Measurements from ENCODE around the gene ALDH1L1.
A peak's percentile ranks its signal among the peaks of the same experiment; 100 is the strongest.

Gene ALDH1L1

DNA sequence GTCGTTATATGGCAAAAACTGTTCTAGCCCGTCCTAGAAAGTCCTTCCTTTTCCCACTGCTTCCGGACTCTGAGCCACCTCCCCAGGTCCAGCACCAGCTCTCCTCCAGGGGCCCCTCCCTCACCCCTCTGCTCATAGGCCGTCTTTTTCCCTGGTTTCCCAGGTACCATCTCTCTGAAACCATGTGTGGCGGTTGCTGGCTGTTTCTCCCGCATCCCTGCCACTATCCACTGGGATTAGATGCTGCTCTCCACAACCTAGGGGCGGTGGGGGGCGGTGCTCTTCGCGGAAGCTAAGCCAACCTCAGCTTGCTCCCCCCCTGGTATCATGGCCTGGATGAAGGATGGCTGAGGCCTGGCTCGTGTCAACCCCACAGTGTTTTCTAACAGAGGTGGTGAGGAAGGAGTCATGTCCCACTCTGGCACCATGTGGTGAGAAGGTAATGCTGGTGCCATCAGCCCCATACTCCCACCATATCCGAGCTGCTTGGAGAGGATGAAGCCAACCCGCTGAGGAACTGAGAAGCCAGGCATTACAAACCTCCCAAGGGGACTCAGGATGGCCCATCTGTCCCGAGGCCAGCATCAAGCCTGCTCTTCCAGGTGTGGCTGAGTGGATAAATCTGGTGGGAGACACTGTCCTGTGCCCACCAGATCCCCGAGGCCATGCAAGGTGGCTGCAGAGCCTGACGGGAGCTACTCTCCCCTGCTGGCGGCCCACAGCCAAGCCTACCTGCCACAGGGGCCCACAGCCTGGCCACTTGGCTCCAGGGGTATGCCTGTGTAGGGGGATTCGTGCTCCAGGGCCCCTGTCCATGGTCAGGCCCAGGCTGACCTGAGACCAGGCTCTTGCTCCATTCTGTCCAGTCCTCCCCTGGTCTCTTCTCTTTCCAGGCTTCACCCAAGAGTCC, 68.6 kb downstream of the ALDH1L1 start:
- FAIRE-seq: no peak

DNA sequence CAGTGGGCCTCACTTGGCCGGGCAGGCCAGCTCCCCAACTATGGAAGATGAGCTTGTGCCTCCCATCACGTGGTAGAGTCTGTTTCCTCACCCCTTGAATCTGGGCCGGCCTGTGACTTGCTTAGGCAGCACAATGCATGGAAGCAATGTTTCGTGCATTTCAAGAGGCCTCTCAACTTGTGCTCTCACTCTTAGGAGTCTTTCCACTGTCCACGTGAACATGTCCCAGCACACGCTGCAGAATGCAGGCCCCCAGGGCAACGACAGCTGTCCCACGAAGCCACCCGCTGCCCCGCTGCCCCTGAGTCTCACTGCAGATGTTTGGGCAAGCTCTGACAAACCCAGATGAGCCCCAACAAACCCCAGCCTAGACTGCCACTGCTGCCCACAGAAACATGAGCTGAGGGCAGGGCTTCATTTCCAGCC, 69.2 kb downstream of the ALDH1L1 start:
- DNase-seq (ENCODE audit: insufficient read length) (peak; percentile 6), FAIRE-seq (no peak)
- no peak for TF ChIP-seq TAF1 (IDR thresholded peaks at IDR 0.05; ENCODE audit: borderline replicate concordance, low read depth, low read length)
- no peak for TF ChIP-seq POLR2AphosphoS5 (IDR thresholded peaks at IDR 0.05; ENCODE audit: low read depth, low read length)
- no peak for TF ChIP-seq POLR2A (IDR thresholded peaks at IDR 0.05; ENCODE audit: low read depth, low read length)

More for the DNA sequence above, 68.6 kb downstream of the ALDH1L1 start:
- TF ChIP-seq POLR2A (IDR thresholded peaks at IDR 0.05; ENCODE audit: low read depth, low read length): no peak
- no peak for TF ChIP-seq POLR2AphosphoS5 (IDR thresholded peaks at IDR 0.05; ENCODE audit: low read depth, low read length)
- no peak for TF ChIP-seq TAF1 (IDR thresholded peaks at IDR 0.05; ENCODE audit: borderline replicate concordance, low read depth, low read length)
- no peak for DNase-seq (ENCODE audit: insufficient read length)

GRCh38 chr3:126110431-126111125, 69.8 kb downstream of the ALDH1L1 start:
- TF ChIP-seq POLR2A (IDR thresholded peaks at IDR 0.05; ENCODE audit: low read depth, low read length) (no peak), POLR2AphosphoS5 (IDR thresholded peaks at IDR 0.05; ENCODE audit: low read depth, low read length) (no peak), TAF1 (IDR thresholded peaks at IDR 0.05; ENCODE audit: borderline replicate concordance, low read depth, low read length) (no peak)
- FAIRE-seq: no peak
- DNase-seq (ENCODE audit: insufficient read length): peak; percentile 7

DNA sequence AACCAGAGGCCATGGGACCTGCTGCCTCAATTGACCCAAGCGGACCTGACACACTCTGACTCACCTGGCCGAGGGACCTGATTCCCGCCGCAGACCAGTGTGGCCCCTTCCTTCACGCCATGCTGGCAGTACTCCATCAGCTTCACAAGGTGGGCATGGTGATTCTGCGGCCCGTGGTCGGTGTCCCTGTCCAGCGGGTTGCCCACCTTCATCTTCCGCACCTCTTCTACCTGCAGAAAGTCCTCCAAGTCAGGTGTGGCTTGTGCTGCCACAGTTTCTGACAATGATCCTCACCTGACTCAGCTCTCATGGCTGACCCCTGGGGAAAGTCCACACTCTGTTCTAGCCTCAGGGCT, 70.5 kb downstream of the ALDH1L1 start:
- no peak for FAIRE-seq
- peak; percentile 1 for DNase-seq (ENCODE audit: insufficient read length)
- TF ChIP-seq POLR2AphosphoS5 (IDR thresholded peaks at IDR 0.05; ENCODE audit: low read depth, low read length) (no peak), TAF1 (IDR thresholded peaks at IDR 0.05; ENCODE audit: borderline replicate concordance, low read depth, low read length) (no peak), POLR2A (IDR thresholded peaks at IDR 0.05; ENCODE audit: low read depth, low read length) (no peak)

- no peak for FAIRE-seq
- TF ChIP-seq POLR2A (IDR thresholded peaks at IDR 0.05; ENCODE audit: low read depth, low read length): no peak
- TF ChIP-seq POLR2AphosphoS5 (IDR thresholded peaks at IDR 0.05; ENCODE audit: low read depth, low read length): no peak
- no peak for TF ChIP-seq TAF1 (IDR thresholded peaks at IDR 0.05; ENCODE audit: borderline replicate concordance, low read depth, low read length)
- no peak for DNase-seq (ENCODE audit: insufficient read length)
These were observed 71.1 kb downstream of the ALDH1L1 start for GRCh38 chr3:126109146-126109879.

- FAIRE-seq (no peak), DNase-seq (ENCODE audit: insufficient read length) (no peak)
- TF ChIP-seq POLR2AphosphoS5 (IDR thresholded peaks at IDR 0.05; ENCODE audit: low read depth, low read length): no peak
- TF ChIP-seq POLR2A (IDR thresholded peaks at IDR 0.05; ENCODE audit: low read depth, low read length): no peak
- no peak for TF ChIP-seq TAF1 (IDR thresholded peaks at IDR 0.05; ENCODE audit: borderline replicate concordance, low read depth, low read length)
These were observed 71.7 kb downstream of the ALDH1L1 start for GRCh38 chr3:126108676-126109050.

DNA sequence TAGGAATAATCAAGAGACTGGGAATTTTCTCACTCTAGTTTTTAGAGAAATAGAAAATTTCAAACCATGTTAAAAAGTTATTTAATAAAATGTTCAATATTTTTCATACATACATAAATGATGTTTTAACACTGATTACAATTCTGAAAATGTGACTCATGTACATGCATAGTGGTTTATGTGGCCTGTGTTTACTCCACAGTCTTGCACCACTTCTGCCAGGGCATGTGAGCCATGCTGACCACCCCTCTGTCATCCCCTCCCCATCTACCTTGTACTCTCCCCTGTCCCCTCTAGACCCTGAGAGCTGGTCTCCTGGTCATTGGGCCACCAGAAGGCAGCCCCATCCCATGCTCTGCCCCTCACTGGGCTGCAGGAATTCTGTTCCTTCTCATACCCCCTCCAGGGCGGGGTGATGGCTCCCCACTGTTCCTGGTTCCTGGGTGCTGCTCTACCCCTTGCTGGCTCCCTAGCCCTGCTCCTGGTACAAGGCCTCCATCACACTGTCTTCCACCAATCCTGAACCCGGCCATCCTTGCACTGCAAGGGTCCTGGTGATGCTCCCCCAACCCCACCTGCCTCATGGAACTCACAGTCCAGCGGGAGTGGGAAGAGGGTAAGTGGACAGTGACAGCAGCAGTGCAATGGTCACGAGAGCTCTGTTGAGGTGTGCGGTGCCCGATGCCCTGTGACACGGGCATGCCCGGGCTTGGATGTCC, 72.3 kb downstream of the ALDH1L1 start:
- DNase-seq (ENCODE audit: insufficient read length): no peak
- TF ChIP-seq POLR2A (IDR thresholded peaks at IDR 0.05; ENCODE audit: low read depth, low read length) (no peak), POLR2AphosphoS5 (IDR thresholded peaks at IDR 0.05; ENCODE audit: low read depth, low read length) (no peak), TAF1 (IDR thresholded peaks at IDR 0.05; ENCODE audit: borderline replicate concordance, low read depth, low read length) (no peak)
- no peak for FAIRE-seq

DNA sequence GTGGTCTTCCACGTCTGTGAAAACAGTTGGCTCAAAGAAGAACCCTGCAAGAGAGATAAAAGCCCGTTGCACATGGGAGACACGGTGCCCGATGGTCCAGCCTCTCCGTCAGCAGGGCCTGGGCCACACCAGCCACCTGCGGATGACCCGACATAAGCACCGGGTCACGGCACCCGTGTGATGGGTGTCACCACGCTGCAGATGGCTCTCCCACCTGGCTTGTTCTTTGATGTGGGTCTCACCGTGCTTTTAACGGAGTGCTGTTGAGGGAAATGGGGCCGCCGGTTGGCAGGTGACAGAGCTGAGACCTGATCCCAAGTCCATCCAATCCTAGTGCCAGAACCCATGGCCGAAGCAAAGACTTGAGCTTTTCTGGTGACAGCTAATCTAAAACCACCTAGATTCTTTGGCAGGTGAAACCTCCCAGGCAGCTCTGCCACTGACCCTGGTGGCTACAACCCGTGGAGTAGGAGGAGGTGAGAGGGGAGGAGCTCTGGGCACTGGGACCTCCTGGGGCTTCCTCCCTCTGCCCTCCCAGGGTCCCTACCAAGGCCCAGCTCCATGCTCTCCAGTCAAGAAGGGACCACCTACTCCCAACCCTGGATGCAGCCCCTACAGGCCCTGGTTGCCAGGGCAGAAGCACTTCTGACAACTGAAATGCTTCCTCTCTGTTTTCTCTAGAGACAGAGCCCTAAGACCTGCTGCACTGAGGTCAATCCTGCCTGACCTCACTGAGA, 73.0 kb downstream of the ALDH1L1 start:
- FAIRE-seq (no peak), DNase-seq (ENCODE audit: insufficient read length) (peak; percentile 10)
- TF ChIP-seq POLR2AphosphoS5 (IDR thresholded peaks at IDR 0.05; ENCODE audit: low read depth, low read length) (no peak), POLR2A (IDR thresholded peaks at IDR 0.05; ENCODE audit: low read depth, low read length) (no peak), TAF1 (IDR thresholded peaks at IDR 0.05; ENCODE audit: borderline replicate concordance, low read depth, low read length) (no peak)

DNA sequence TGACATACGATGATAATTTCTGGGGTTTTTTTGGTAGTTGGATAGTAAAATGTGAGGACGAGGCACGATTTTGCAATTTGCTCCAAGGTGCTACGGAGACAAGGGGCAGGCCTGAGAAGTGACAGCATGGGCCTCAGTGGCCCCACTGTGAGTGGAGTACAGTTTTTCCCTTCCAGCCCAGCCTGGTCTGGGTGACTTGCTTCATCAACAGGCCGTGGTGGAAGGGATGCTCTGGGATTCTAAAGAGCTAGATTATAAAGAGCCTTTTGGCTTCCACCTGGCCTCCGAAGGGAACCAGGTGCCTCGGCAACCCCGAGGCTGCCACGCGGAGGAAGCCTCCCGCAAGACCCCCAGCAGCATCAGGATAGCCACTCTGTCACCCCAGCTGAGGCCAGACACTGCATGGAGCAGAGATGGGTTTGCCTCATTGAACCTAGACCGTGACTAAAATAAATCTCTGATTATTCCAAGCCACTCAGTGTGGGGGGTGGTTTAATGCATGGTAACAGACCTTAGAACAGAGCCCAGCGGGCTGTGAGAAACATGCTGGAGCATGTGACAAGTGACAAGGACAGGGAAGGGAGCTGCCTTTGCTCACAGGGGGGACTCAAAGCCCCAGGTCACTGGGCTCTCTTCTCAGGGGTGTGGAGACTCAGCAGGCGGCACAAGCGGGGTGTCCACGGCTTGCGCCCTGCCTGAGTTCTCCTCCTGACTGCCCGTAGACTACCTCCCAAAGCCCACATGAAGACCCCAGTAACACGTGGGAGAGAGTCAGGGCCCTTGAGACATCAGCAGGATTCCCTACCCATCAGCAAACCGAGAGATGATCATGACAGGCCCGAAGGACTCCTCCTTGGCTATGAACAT, 73.8 kb downstream of the ALDH1L1 start:
- DNase-seq (ENCODE audit: insufficient read length) (no peak), FAIRE-seq (no peak)
- TF ChIP-seq TAF1 (IDR thresholded peaks at IDR 0.05; ENCODE audit: borderline replicate concordance, low read depth, low read length): no peak
- no peak for TF ChIP-seq POLR2AphosphoS5 (IDR thresholded peaks at IDR 0.05; ENCODE audit: low read depth, low read length)
- TF ChIP-seq POLR2A (IDR thresholded peaks at IDR 0.05; ENCODE audit: low read depth, low read length): no peak
